ENCODE data around the gene RCAN2. TPM values are rescaled to one million over a fixed set of nuclear protein-coding genes. Genes with fewer than 3 reads are reported as not detected.
"Not testable (repeated sequence)": the region's sequence is repeated elsewhere in the genome, so short reads cannot be mapped to it uniquely, and the experiment has no call there.

Gene RCAN2
- total and polyA plus RNA-seq, 11 donors = 86.4 to 331 (median 311) TPM

GRCh38 chr6:46410334-46410953, 80.8 kb downstream of the RCAN2 start:
- peak in 1 of 4 donors; percentile 17 for ATAC-seq
- 20 to 38% (median 33%) methylated on average over 5 of the region's 5 CpGs for WGBS, 4 donors
- H3K27ac ChIP-seq = peak overlapping the region in 10 of 12 donors; percentile 4 to 63 (median 42)
- no peaks in the 10 kb centered on the region for H3K9me3 ChIP-seq
- peak in 2 of 5 donors; percentile 16 to 26 for DNase-seq
- no peak overlapping the region for H3K4me3 ChIP-seq
- H3K36me3 ChIP-seq = no peaks in the 10 kb centered on the region
- H3K4me1 ChIP-seq = peaks cover 3 to 69% (median 40%) of the 10 kb centered on the region in 12 donors
- TF ChIP-seq CTCF (IDR thresholded peaks at IDR 0.05) = peak; percentile 57 to 91 (median 78)
- TF ChIP-seq POLR2A (IDR thresholded peaks at IDR 0.05) = no peak
- H3K27me3 ChIP-seq = no peaks in the 10 kb centered on the region
- intact Hi-C loops (cut with DNase I) = loop anchor here (1.0 to 10.0 kb wide), 16 partner anchors 188 to 634 kb away; partner anchors contain the start of gene ADGRF1 (in 1 of the 10)

GRCh38 chr6:46407776-46408530, 83.3 kb downstream of the RCAN2 start:
- ATAC-seq = peak in 3 of 4 donors; percentile 8 to 33 (median 17)
- Histone ChIP-seq H3K27me3 (no peaks in the 10 kb centered on the region), H3K27ac (peak overlapping the region in 10 of 12 donors; percentile 0 to 60 (median 25)), H3K36me3 (peaks cover 0 to 3% (median 0%) of the 10 kb centered on the region in 9 donors), H3K9me3 (no peaks in the 10 kb centered on the region), H3K4me1 (peaks cover 3 to 62% (median 40%) of the 10 kb centered on the region in 12 donors), H3K4me3 (no peak overlapping the region)
- intact Hi-C loops (cut with DNase I) = loop anchor here in 2 of 10 donors (5.0 kb wide), 2 partner anchors 186 to 476 kb away; no protein-coding TSS in a partner anchor
- no peak for DNase-seq
- WGBS, 4 donors = 70 to 89% (median 78%) methylated on average over 13 of the region's 13 CpGs
- TF ChIP-seq POLR2A (IDR thresholded peaks at IDR 0.05) (no peak), CTCF (IDR thresholded peaks at IDR 0.05) (no peak)

- DNase-seq (no peak), ATAC-seq (no peak)
- 70 to 81% (median 74%) methylated on average over 3 of the region's 3 CpGs for WGBS, 4 donors
- H3K27me3 ChIP-seq = no peaks in the 10 kb centered on the region
- peaks cover 0 to 3% (median 0%) of the 10 kb centered on the region in 9 donors for H3K36me3 ChIP-seq
- no peak for TF ChIP-seq CTCF (IDR thresholded peaks at IDR 0.05)
- no peak for TF ChIP-seq POLR2A (IDR thresholded peaks at IDR 0.05)
- H3K27ac ChIP-seq = peak overlapping the region in 8 of 12 donors; percentile 16 to 60 (median 39)
- H3K4me1 ChIP-seq = peaks cover 3 to 56% (median 37%) of the 10 kb centered on the region in 12 donors
- H3K9me3 ChIP-seq = no peaks in the 10 kb centered on the region
- intact Hi-C loops (cut with DNase I) = loop anchor here in 2 of 10 donors (5.0 kb wide), 2 partner anchors 185 to 475 kb away; no protein-coding TSS in a partner anchor
- no peak overlapping the region for H3K4me3 ChIP-seq
Measured at GRCh38 chr6:46407246-46407645, 84.0 kb downstream of the RCAN2 start.

- ATAC-seq, DNase-seq, H3K27ac ChIP-seq, H3K9me3 ChIP-seq, H3K36me3 ChIP-seq, H3K27me3 ChIP-seq, H3K4me3 ChIP-seq: not testable (repeated sequence)
- H3K4me1 ChIP-seq = peaks cover 3 to 49% (median 32%) of the 10 kb centered on the region in 12 donors
- intact Hi-C loops (cut with DNase I) = loop anchor here in 2 of 10 donors (5.0 kb wide), 2 partner anchors 183 to 473 kb away; no protein-coding TSS in a partner anchor
- WGBS, 4 donors = 97 to 100% (median 98%) methylated on average over 2 to 30 of the region's 32 CpGs
Measured at GRCh38 chr6:46405620-46406180, 85.5 kb downstream of the RCAN2 start.

All from heart left ventricle (tissue), 16 donors.